ENCODE measurements around the gene NYAP1. TPM values are rescaled to one million over a fixed set of nuclear protein-coding genes. Genes with fewer than 3 reads are reported as not detected.

Gene NYAP1
- total RNA-seq, 3 donors from 2014 or later = 0.48 to 0.66 (median 0.59) TPM

GRCh38 chr7:100481466-100481865, 2.3 kb upstream of the NYAP1 start:
- Histone ChIP-seq H3K9me3 (no peaks in the 10 kb centered on the region), H3K27me3 (no peaks in the 10 kb centered on the region), H3K4me1 (peaks cover 9% of the 10 kb centered on the region in 2 donors), H3K27ac (no peak overlapping the region), H3K4me3 (no peak overlapping the region), H3K36me3 (no peaks in the 10 kb centered on the region)
- no peak for DNase-seq (ENCODE audit: low spot score in 2 of 2)
- TF ChIP-seq POLR2A (IDR thresholded peaks at IDR 0.05) (no peak), POLR2AphosphoS5 (IDR thresholded peaks at IDR 0.05) (no peak)
- TF ChIP-seq, protein P1, sequence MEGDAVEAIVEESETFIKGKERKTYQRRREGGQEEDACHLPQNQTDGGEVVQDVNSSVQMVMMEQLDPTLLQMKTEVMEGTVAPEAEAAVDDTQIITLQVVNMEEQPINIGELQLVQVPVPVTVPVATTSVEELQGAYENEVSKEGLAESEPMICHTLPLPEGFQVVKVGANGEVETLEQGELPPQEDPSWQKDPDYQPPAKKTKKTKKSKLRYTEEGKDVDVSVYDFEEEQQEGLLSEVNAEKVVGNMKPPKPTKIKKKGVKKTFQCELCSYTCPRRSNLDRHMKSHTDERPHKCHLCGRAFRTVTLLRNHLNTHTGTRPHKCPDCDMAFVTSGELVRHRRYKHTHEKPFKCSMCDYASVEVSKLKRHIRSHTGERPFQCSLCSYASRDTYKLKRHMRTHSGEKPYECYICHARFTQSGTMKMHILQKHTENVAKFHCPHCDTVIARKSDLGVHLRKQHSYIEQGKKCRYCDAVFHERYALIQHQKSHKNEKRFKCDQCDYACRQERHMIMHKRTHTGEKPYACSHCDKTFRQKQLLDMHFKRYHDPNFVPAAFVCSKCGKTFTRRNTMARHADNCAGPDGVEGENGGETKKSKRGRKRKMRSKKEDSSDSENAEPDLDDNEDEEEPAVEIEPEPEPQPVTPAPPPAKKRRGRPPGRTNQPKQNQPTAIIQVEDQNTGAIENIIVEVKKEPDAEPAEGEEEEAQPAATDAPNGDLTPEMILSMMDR (IDR thresholded peaks at IDR 0.05) = no peak
- intact Hi-C loops (cut with DNase I; ENCODE audit: low total_unique reads) = no loop called here

DNA sequence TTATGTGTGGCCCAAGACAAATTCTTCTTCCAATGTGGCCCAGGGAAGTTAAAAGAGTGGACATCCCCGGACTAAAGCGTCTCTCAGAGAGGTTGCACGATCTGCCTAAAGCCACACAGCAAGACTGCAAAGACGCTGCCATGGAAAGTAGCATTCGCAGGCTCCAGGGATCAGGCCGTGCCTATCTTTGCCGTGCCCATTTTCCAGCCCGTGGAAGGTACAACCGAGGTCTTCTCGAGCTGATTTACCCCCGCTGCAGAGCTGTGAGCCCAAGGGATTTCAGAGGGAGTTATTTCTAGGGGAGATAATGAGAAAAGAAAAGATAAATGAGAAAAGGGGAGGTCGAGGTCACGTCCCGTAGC, 1.0 kb upstream of the NYAP1 start:
- Histone ChIP-seq H3K27me3 (no peaks in the 10 kb centered on the region), H3K27ac (peak overlapping the region; percentile 29 to 36), H3K4me1 (peaks cover 4 to 5% of the 10 kb centered on the region in 2 donors), H3K4me3 (peak overlapping the region; percentile 52 to 83 (median 69)), H3K9me3 (no peaks in the 10 kb centered on the region), H3K36me3 (no peaks in the 10 kb centered on the region)
- intact Hi-C loops (cut with DNase I; ENCODE audit: low total_unique reads) = no loop called here
- TF ChIP-seq POLR2AphosphoS5 (IDR thresholded peaks at IDR 0.05) = no peak
- no peak for TF ChIP-seq POLR2A (IDR thresholded peaks at IDR 0.05)
- TF ChIP-seq, protein P1 (IDR thresholded peaks at IDR 0.05) = no peak
- DNase-seq (ENCODE audit: low spot score in 2 of 2) = no peak

DNA sequence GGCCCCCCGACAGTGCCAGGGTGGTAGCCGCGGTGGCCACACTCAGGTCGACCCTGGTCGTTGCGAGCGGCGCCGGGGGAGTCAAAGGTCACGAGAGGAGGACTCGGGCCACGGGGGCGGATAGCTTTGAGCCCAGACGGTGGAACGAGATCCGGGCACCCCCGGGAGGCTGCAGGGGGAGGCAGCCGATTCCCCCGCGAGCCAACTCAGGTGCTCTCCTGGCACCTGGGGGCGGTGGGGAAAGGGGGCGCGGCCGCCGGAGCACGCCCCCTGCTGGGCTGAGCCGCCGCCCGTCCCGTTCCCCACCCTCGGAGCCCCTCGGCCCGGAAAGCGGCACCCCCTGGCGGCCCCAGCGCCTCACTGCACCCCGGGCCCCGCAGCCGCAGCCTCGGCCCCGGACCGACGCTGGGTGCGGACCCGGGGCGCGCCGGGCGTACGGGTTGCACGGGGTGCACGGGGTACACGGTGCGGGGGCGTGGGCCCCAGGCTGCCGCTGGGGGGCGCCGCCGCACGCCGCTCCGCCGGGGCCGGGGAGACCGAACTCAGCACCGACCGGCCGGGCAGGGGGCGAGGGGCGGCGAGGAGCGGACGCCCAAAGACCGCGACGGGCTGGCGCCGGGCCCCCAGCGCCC, 521 bp upstream of the NYAP1 start:
- no peaks in the 10 kb centered on the region for H3K27me3 ChIP-seq
- TF ChIP-seq POLR2AphosphoS5 (IDR thresholded peaks at IDR 0.05) = no peak
- no peak for TF ChIP-seq POLR2A (IDR thresholded peaks at IDR 0.05)
- TF ChIP-seq, protein P1 (IDR thresholded peaks at IDR 0.05) = peak; percentile 58 to 98 (median 70)
- DNase-seq (ENCODE audit: low spot score in 2 of 2) = peak in 1 of 2 donors; percentile 71
- peak overlapping the region; percentile 52 to 83 (median 69) for H3K4me3 ChIP-seq
- peak overlapping the region; percentile 36 to 64 for H3K27ac ChIP-seq
- H3K4me1 ChIP-seq = peaks cover 4 to 5% of the 10 kb centered on the region in 2 donors
- no peaks in the 10 kb centered on the region for H3K36me3 ChIP-seq
- intact Hi-C loops (cut with DNase I; ENCODE audit: low total_unique reads) = no loop called here
- H3K9me3 ChIP-seq = no peaks in the 10 kb centered on the region

- intact Hi-C loops (cut with DNase I; ENCODE audit: low total_unique reads) = no loop called here
- Histone ChIP-seq H3K4me1 (peaks cover 4 to 5% of the 10 kb centered on the region in 2 donors), H3K27ac (peak overlapping the region; percentile 36 to 64)
These were observed 932 bp downstream of the NYAP1 start for GRCh38 chr7:100484673-100485045.

GRCh38 chr7:100485471-100485876, 1.7 kb downstream of the NYAP1 start:
- intact Hi-C loops (cut with DNase I; ENCODE audit: low total_unique reads) = no loop called here
- no peaks in the 10 kb centered on the region for H3K27me3 ChIP-seq
- no peak overlapping the region for H3K4me3 ChIP-seq
- DNase-seq (ENCODE audit: low spot score in 2 of 2) = no peak
- H3K4me1 ChIP-seq = peaks cover 4 to 5% of the 10 kb centered on the region in 2 donors
- H3K9me3 ChIP-seq = no peaks in the 10 kb centered on the region
- TF ChIP-seq, protein P1 (IDR thresholded peaks at IDR 0.05) = no peak
- TF ChIP-seq POLR2AphosphoS5 (IDR thresholded peaks at IDR 0.05) = no peak
- TF ChIP-seq POLR2A (IDR thresholded peaks at IDR 0.05) = no peak
- no peaks in the 10 kb centered on the region for H3K36me3 ChIP-seq
- H3K27ac ChIP-seq = peak overlapping the region in 1 of 2 donors; percentile 55

More at GRCh38 chr7:100484673-100485045, 932 bp downstream of the NYAP1 start:
- no peaks in the 10 kb centered on the region for H3K36me3 ChIP-seq
- DNase-seq (ENCODE audit: low spot score in 2 of 2) = no peak
- peak overlapping the region in 2 of 3 donors; percentile 69 to 83 for H3K4me3 ChIP-seq
- no peak for TF ChIP-seq POLR2A (IDR thresholded peaks at IDR 0.05)
- no peak for TF ChIP-seq POLR2AphosphoS5 (IDR thresholded peaks at IDR 0.05)
- TF ChIP-seq, protein P1 (IDR thresholded peaks at IDR 0.05) = no peak
- H3K9me3 ChIP-seq = no peaks in the 10 kb centered on the region
- no peaks in the 10 kb centered on the region for H3K27me3 ChIP-seq

All from breast epithelium (tissue), 4 donors.